Vagina (tissue), 2 donors: Measurements from ENCODE around the gene ERBB4. TPM values are rescaled to one million over a fixed set of nuclear protein-coding genes. Genes with fewer than 3 reads are reported as not detected.

ENCODE experiments used
- DNase-seq, 2 donors: peaks; one replicate each; pipeline ENCODE4 v3.0.0-alpha.2; 2017; ENCODE audit errors: extremely low spot score in 2 of 2
- H3K27ac ChIP-seq: fragments of 200-600 bp; sonication (generic); one replicate; pipeline ENCODE4 v1.5.1; 2019
- H3K27me3 ChIP-seq: fragments of 200-600 bp; sonication (generic); one replicate; pipeline ENCODE4 v1.5.1; 2019
- H3K36me3 ChIP-seq, 2 donors: fragments of 200-600 bp; sonication (generic); one replicate each; pipeline ENCODE4 v1.5.1; 2017 to 2019
- H3K4me1 ChIP-seq: fragments of 200-600 bp; sonication (generic); one replicate; pipeline ENCODE4 v1.5.1; 2019
- H3K4me3 ChIP-seq, 2 donors: fragments of 200-600 bp; sonication (generic); 1 replicate in 1 of 2; 2 replicates in 1 of 2; pipeline ENCODE4 v1.5.1; 2016 to 2019
- H3K9me3 ChIP-seq: fragments of 200-600 bp; sonication (generic); one replicate; pipeline ENCODE4 v1.5.1; 2019
- POLR2A ChIP-seq, 2 donors: fragments of 450-650 bp; IDR thresholded peaks; one replicate each; pipeline ENCODE4 v1.6.1; 2017; ENCODE audit warnings: antibody characterized with exemption in 2 of 2, mild to moderate bottlenecking in 2 of 2, moderate library complexity in 2 of 2
- POLR2AphosphoS5 ChIP-seq, 2 donors: sonication (generic); formaldehyde crosslinking; IDR thresholded peaks; one replicate each; pipeline ENCODE4 v1.9.0; 2017; ENCODE audit warnings: antibody characterized with exemption in 2 of 2, mild to moderate bottlenecking in 2 of 2, low read depth in 1 of 2; ENCODE audit not compliant: insufficient read depth in 1 of 2
- intact Hi-C: fragments of 100-400 bp; cut with DNase I; formaldehyde crosslinking; loops from one replicate; pipeline ENCODE4 v1.15.1; 2023
- total RNA-seq: library from RNA; depleted of rRNA; stranded (reverse); fragments of >200 nt; gene quantifications from one replicate; pipeline ENCODE4 v1.2.3, GENCODE V29; 2016
- TF ChIP-seq, protein P1 (sequence below), 3 experiments: fragments of 450-650 bp in 2 of 3; fragments of 200-600 bp in 1 of 3; sonication (generic) in 1 of 3; IDR thresholded peaks; one replicate each; pipeline ENCODE4 v1.5.1; 2017 to 2019; ENCODE audit warnings: antibody characterized with exemption in 3 of 3, mild to moderate bottlenecking in 2 of 3, moderate library complexity in 2 of 3

ERBB4 gene
- total RNA-seq, 1 donor from 2014 or later, result 0.25 TPM

DNA sequence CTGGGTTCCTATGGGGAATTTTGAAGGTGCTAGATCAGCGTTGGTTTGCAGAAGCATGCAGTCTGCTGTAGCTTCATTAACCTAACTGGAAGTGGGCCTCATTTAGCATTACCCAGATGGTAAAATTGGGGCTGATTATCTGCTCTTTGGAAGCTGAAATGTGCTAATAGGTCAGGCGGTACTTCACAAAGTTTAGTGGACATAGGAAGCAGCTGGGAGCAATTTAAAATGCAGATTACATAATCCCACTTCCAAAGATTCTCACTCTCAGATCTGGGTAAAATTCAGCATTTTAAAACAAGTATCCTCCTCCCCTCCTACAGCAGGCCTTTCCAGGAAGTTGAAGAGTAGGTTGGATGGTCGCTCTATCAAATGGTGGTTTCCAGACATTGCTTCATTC lies 1075.2 kb downstream of the ERBB4 start:
- no peaks in the 10 kb centered on the region for H3K9me3 ChIP-seq
- intact Hi-C loops, result no loop called here
- no peaks in the 10 kb centered on the region for H3K36me3 ChIP-seq
- H3K4me3 ChIP-seq, result no peak overlapping the region
- TF ChIP-seq POLR2A (IDR thresholded peaks at IDR 0.05), result no peak
- no peak for TF ChIP-seq POLR2AphosphoS5 (IDR thresholded peaks at IDR 0.05; ENCODE audit: insufficient read depth in 1 of 2, low read depth in 1 of 2)
- TF ChIP-seq, protein P1, sequence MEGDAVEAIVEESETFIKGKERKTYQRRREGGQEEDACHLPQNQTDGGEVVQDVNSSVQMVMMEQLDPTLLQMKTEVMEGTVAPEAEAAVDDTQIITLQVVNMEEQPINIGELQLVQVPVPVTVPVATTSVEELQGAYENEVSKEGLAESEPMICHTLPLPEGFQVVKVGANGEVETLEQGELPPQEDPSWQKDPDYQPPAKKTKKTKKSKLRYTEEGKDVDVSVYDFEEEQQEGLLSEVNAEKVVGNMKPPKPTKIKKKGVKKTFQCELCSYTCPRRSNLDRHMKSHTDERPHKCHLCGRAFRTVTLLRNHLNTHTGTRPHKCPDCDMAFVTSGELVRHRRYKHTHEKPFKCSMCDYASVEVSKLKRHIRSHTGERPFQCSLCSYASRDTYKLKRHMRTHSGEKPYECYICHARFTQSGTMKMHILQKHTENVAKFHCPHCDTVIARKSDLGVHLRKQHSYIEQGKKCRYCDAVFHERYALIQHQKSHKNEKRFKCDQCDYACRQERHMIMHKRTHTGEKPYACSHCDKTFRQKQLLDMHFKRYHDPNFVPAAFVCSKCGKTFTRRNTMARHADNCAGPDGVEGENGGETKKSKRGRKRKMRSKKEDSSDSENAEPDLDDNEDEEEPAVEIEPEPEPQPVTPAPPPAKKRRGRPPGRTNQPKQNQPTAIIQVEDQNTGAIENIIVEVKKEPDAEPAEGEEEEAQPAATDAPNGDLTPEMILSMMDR (IDR thresholded peaks at IDR 0.05), result no peak
- H3K27ac ChIP-seq, result no peak overlapping the region
- no peaks in the 10 kb centered on the region for H3K27me3 ChIP-seq
- H3K4me1 ChIP-seq, result no peaks in the 10 kb centered on the region
- DNase-seq, result no peak

DNA sequence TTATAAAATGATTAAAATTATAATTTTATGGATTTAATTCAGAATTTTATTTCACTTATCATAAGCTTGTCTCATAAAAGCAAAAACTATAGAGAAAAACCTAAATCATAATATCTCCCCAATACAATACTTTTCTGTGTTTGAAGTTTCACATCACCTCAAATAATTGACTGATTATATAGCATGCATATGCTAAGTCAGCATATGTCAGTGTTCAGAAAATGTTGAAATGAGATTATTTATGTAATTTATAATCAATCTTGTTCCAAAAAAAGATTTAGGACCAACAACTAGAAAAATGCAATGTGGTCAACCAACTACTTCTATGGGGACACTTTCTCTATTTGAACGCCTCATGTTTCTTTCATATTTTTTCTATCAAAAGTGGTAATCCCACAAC lies 1079.6 kb downstream of the ERBB4 start:
- intact Hi-C loops, result no loop called here
- H3K27ac ChIP-seq, result no peak overlapping the region
- no peak overlapping the region for H3K4me3 ChIP-seq
- no peaks in the 10 kb centered on the region for H3K4me1 ChIP-seq
- DNase-seq, result no peak
- no peaks in the 10 kb centered on the region for H3K9me3 ChIP-seq
- no peaks in the 10 kb centered on the region for H3K27me3 ChIP-seq
- H3K36me3 ChIP-seq, result no peaks in the 10 kb centered on the region
- TF ChIP-seq POLR2A (IDR thresholded peaks at IDR 0.05), result no peak
- TF ChIP-seq, protein P1 (IDR thresholded peaks at IDR 0.05), result no peak
- TF ChIP-seq POLR2AphosphoS5 (IDR thresholded peaks at IDR 0.05; ENCODE audit: insufficient read depth in 1 of 2, low read depth in 1 of 2), result no peak

DNA sequence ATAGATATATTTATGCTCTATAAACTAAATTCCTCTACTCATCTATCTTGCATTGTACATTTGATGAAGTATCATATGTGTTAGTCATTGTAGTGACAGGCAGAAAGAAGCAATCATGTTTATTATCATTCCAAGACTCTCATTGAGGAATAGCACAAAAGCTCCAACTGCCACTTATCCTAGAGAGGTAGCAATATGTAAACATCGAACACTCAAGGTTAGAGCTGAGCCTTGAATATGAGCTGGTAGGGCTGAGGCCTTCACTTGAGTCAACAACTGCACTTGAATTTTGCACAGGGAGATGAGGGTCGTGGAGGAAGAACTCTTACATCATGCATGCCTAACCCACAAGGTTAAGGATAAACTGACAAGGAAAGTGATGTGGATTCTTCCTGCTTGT lies 1081.3 kb downstream of the ERBB4 start:
- no peak for DNase-seq
- Histone ChIP-seq H3K4me3 (no peak overlapping the region), H3K9me3 (no peaks in the 10 kb centered on the region), H3K4me1 (no peaks in the 10 kb centered on the region), H3K27ac (no peak overlapping the region), H3K27me3 (no peaks in the 10 kb centered on the region), H3K36me3 (no peaks in the 10 kb centered on the region)
- intact Hi-C loops, result no loop called here
- TF ChIP-seq POLR2A (IDR thresholded peaks at IDR 0.05), result no peak
- TF ChIP-seq, protein P1 (IDR thresholded peaks at IDR 0.05), result no peak
- TF ChIP-seq POLR2AphosphoS5 (IDR thresholded peaks at IDR 0.05; ENCODE audit: insufficient read depth in 1 of 2, low read depth in 1 of 2), result no peak

DNA sequence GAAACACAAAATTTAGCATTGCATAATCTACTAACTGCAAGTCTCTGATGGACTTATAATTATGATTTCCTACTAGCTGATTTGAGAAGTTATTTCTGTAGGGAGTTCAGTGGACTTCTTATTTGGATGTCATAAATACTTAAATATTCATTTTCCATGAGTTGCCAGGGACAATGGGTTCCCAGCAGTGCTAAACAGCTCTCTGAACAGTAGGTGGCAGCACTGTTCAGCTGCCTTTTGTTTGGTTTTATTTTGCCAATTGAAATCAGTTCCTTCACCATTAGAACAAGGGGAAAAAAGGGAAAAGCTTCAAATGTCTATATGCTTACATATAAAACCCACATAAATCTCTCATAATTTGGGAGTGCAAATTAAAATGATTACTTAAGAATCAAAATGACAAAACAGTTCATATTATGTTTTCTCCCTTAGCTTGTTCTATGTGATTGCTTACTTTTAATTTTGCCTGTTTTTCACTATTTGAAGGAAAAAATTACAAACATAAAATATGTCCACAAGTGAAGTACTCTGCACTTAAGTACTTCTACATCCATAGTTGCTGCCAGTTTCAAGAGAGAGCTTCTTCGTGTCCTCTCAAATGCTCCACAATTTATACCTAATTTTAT lies 1083.3 kb downstream of the ERBB4 start:
- no peaks in the 10 kb centered on the region for H3K27me3 ChIP-seq
- intact Hi-C loops, result no loop called here
- no peaks in the 10 kb centered on the region for H3K9me3 ChIP-seq
- no peak for TF ChIP-seq POLR2A (IDR thresholded peaks at IDR 0.05)
- TF ChIP-seq, protein P1 (IDR thresholded peaks at IDR 0.05), result peak in 1 of 3 experiments; percentile 33
- no peak for TF ChIP-seq POLR2AphosphoS5 (IDR thresholded peaks at IDR 0.05; ENCODE audit: insufficient read depth in 1 of 2, low read depth in 1 of 2)
- no peaks in the 10 kb centered on the region for H3K36me3 ChIP-seq
- DNase-seq, result no peak
- H3K4me3 ChIP-seq, result no peak overlapping the region
- no peaks in the 10 kb centered on the region for H3K4me1 ChIP-seq
- H3K27ac ChIP-seq, result no peak overlapping the region

DNA sequence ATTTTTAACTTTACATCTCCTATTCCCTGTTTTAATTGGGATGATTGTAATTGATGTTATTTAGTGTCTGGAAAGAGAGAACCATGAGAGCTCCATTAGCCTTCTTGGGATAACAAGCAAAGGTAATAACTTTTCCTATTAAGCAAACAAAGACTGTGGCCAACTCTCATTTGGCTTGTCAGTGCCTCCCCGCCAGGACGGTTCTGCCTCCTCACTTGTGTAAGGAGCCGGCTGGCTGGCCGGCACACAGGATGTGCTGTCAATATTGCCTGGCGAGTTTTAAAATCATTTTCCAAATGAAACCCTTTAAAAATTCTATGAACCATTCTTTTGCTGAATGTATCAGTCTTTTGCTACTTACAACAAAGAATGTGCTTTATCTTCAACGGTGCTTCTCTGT lies 1083.9 kb downstream of the ERBB4 start:
- no peak overlapping the region for H3K27ac ChIP-seq
- H3K9me3 ChIP-seq, result no peaks in the 10 kb centered on the region
- no peaks in the 10 kb centered on the region for H3K36me3 ChIP-seq
- no peak overlapping the region for H3K4me3 ChIP-seq
- H3K4me1 ChIP-seq, result no peaks in the 10 kb centered on the region
- DNase-seq, result no peak
- TF ChIP-seq, protein P1 (IDR thresholded peaks at IDR 0.05), result no peak
- TF ChIP-seq POLR2AphosphoS5 (IDR thresholded peaks at IDR 0.05; ENCODE audit: insufficient read depth in 1 of 2, low read depth in 1 of 2), result no peak
- TF ChIP-seq POLR2A (IDR thresholded peaks at IDR 0.05), result no peak
- intact Hi-C loops, result no loop called here
- H3K27me3 ChIP-seq, result no peaks in the 10 kb centered on the region
